GM10266 (cell line): ENCODE measurements around the gene TMEM11.

ENCODE experiments used
- DNase-seq: peaks from one replicate; pipeline ENCODE4 v3.0.0; 2012; ENCODE audit errors: extremely low spot score
- TF ChIP-seq, protein P1 (sequence below): IDR thresholded peaks from 2 replicates; pipeline ENCODE4 v1.5.1; 2012; ENCODE audit warnings: mild to moderate bottlenecking, low read depth; ENCODE audit not compliant: control insufficient read depth, insufficient read depth; ENCODE audit errors: missing control alignments

Gene TMEM11

DNA sequence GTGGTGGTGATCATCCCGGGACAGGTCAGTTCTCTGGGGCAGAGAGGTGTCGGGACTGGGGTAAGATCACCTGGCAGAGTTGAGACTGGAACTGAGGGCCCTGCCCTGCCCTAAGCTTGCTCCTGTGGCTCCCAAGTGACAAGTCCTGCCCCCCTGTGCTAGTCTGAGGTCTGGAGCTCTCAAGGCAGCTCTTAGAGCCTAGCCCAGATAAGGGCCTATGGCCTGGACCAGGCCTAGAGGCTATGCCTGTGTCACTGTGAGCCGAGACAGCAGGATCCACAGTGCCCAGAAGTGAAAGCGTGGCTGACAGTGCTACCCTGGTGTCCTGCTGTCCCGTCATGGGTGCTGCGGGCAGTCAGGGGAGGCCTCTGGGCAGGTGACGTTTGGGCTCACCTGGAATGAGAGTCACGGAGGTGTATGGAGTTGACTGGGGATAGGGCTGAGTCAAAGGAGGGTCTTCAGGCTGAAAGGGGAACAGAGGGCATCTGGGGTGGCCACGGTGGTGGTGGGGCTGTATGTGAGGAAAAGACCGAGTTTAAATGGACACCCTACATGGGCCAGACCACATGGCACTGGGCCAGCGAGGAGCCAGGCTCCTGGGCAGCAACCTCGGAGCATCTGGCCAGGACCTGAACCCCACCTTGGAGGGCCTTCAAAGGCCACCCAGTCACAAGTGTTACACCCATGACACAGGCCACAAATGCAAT lies 33.7 kb upstream of the TMEM11 start:
- TF ChIP-seq, protein P1, sequence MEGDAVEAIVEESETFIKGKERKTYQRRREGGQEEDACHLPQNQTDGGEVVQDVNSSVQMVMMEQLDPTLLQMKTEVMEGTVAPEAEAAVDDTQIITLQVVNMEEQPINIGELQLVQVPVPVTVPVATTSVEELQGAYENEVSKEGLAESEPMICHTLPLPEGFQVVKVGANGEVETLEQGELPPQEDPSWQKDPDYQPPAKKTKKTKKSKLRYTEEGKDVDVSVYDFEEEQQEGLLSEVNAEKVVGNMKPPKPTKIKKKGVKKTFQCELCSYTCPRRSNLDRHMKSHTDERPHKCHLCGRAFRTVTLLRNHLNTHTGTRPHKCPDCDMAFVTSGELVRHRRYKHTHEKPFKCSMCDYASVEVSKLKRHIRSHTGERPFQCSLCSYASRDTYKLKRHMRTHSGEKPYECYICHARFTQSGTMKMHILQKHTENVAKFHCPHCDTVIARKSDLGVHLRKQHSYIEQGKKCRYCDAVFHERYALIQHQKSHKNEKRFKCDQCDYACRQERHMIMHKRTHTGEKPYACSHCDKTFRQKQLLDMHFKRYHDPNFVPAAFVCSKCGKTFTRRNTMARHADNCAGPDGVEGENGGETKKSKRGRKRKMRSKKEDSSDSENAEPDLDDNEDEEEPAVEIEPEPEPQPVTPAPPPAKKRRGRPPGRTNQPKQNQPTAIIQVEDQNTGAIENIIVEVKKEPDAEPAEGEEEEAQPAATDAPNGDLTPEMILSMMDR: no peak
- no peak for DNase-seq

GRCh38 chr17:21246698-21247097 lies 32.7 kb upstream of the TMEM11 start:
- TF ChIP-seq, protein P1: no peak
- no peak for DNase-seq

DNA sequence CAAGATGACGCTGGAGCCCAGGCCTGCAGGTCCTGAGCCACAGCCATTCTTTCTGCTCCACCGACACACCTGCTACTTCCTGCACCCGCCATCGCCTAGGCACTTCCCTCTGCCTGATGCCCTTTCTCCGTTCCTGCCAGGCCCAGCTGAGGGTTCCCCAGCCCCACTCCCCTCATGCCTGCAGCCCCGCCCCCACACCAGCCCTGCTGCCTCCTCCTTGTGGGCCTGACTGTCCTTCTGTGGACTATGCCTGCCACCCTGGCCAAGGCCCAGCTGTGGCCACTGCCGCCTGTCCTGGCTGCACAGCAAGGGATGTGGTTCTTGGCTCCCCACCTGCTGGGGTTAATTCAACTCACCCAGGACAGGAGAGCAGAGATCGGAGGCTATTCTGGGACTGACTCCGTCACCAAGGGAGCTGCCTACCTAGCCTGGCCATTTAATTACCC lies 31.7 kb upstream of the TMEM11 start:
- TF ChIP-seq, protein P1: no peak
- no peak for DNase-seq

GRCh38 chr17:21243516-21244303 lies 29.7 kb upstream of the TMEM11 start:
- TF ChIP-seq, protein P1: no peak

GRCh38 chr17:21242780-21243515 lies 29.0 kb upstream of the TMEM11 start:
- DNase-seq: no peak
- TF ChIP-seq, protein P1: no peak

More at GRCh38 chr17:21243516-21244303, 29.7 kb upstream of the TMEM11 start:
- no peak for DNase-seq

- no peak for DNase-seq
- TF ChIP-seq, protein P1: no peak
Observed at GRCh38 chr17:21242026-21242697, 28.2 kb upstream of the TMEM11 start.
